Kidney glomerular epithelial cell (primary cell): ENCODE measurements around the gene DHRSX.
"Not testable (repeated sequence)": the region's sequence is repeated elsewhere in the genome, so short reads cannot be mapped to it uniquely, and the experiment has no call there.

ENCODE experiments used
- DNase-seq: peaks from one replicate; lab custom pipeline; 2025; lab: John Stamatoyannopoulos, UW

Gene DHRSX

GRCh38 chrX:2351321-2351720 lies 149.5 kb downstream of the DHRSX start:
- DNase-seq: no peak

- DNase-seq: not testable (repeated sequence)
These were observed 150.1 kb downstream of the DHRSX start for GRCh38 chrX:2350703-2351102.

DNA sequence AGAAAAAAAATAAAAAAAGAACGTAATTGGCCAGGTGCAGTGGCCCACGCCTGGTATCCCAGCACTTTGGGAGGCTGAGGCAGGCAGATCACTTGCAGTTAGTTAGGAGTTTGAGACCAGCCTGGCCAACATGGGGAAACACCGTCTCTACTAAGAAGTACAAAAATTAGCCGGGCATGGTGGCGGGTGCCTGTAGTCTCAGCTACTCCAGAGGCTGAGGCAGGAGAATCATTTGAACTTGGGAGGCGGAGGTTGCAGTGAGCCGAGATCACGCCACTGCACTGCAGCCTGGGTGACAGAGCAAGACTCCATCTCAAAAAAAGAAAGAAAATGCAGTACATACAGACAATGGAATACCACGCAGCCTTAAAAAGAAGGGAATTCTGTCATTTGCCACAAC lies 150.7 kb downstream of the DHRSX start:
- not testable (repeated sequence) for DNase-seq

- DNase-seq: no peak
These were observed 152.6 kb downstream of the DHRSX start for GRCh38 chrX:2348211-2348610.

DNA sequence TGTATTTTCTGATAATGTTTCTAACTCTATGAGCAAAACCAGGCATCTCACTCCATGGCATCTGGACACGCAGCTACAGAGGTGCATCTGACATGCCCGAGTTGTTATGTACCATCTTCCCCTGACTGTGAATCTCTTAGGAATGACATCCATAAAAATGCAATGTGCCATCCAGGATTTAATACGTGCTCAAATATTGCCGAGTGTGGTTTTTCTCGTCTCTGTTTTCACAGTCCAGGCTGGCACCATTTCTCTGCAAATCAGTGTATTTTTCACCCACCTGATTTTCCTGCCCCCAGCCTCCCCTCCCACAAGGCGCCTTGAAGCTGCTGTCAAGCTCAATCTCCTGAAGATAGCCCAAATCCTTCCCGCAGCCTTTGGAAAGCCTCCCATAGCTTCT lies 154.6 kb downstream of the DHRSX start:
- no peak for DNase-seq

DNA sequence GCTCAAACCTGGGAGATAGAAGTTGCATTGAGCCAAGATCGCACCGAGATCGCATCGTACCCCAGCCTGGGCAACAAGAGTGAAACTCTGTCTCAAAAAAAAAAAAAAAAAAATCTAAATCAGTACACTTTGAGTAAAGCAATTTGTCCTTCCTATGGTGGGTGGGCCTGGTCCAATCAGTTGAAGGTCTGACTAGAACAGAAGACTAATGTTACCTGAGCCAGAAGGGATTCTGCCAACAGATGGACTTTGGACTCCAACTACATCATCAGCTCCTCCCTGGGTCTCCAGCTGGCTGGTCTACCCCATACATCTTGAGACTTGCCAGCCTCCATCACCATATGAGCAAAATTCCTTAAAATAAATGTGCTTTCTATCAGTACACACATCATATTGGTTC lies 155.2 kb downstream of the DHRSX start:
- DNase-seq: no peak

DNA sequence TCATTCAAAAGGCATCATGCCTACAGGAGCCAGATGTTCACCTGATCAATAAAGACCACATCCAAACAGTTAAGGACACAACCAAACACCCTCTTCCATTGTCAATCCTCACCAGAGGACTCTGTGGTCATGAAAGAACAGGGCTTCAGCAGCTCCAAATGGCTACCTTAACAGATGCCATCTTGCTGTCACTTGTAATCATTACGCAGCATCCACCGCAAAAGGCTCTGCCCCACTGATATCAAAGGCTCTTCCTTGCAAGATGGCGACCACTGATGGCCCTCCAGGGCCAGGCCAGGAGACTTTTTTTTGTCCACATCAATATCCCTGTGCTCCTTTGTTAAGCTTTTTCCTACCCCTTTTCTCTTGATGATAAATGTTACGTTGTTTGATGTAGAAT lies 157.4 kb downstream of the DHRSX start:
- DNase-seq: no peak

DNA sequence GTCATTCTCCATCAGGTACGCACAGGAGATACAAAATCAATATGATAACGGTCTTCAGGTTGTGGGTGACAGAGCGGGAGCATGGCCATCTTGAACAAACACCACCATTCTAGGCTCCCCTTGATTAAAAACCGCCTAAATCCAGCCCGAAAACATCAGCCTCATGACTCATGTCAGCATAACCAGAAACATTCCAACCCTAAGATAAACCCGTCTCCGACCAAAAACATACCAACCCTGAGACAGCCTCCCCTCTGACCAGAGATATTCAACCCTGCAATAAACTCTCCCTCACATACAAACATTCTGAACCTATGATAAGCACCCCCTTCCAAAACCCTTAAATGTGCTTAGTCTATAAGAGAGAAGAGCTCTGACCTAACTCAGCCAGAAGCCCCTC lies 157.9 kb downstream of the DHRSX start:
- no peak for DNase-seq

GRCh38 chrX:2342281-2342688 lies 158.5 kb downstream of the DHRSX start:
- no peak for DNase-seq

DNA sequence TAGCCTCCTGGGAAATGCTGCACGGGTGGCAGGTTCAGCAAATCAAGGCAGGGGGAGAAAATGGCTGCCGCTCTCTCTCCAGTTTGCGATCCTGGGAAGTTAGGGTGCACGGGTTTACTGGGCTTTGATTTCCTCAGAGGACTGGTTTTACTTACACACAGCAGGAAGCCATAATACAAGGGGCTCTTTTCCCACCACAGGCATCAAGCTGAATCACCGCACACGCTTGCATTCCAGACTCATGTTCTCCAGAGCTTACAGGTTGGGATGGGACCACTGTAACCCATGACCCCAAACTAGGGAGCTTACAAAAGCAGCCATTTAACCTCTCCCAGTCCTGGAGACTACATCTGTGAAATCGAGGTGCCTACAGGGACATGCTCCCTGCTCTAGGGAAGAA lies 159.8 kb downstream of the DHRSX start:
- no peak for DNase-seq

DNA sequence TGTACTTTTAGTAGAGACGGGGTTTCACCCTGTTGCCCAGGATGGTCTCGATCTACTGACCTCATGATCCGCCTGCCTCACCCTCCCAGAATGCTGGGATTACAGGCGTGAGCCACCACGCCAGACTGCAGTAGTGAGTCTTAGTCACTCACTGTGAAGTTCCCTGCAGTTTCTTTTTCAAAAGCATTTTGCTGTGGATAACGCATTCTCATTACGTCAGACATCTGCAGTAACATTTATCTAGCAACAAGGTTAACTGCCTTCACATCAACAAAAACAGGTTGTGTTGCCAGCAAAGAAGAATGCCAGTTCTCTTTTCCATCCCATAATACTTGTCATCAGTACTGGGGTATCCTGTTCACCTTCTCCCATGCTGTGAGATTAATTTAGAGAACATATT lies 164.6 kb downstream of the DHRSX start:
- DNase-seq: no peak

DNA sequence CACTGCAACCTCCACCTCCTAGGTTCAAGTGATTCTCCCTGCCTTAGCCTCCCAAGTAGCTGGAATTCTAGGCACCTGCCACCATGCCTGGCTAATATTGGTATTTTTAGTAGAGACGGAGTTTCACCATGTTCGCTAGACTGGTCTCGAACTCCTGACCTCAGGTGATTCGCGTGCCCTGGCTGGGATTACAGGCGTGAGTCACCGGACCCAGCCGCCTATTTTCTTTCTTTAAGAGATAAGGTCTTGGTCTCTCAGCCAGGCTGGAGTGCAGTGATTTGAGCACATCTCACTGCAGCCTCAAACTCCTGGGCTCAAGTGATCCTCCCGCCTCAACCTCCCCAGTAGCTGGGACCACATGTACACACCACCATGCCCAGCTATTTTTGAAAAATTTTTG lies 166.5 kb downstream of the DHRSX start:
- no peak for DNase-seq

- no peak for DNase-seq
These were observed 168.5 kb downstream of the DHRSX start for GRCh38 chrX:2332252-2332651.

- no peak for DNase-seq
These were observed 169.9 kb downstream of the DHRSX start for GRCh38 chrX:2330910-2331309.

DNA sequence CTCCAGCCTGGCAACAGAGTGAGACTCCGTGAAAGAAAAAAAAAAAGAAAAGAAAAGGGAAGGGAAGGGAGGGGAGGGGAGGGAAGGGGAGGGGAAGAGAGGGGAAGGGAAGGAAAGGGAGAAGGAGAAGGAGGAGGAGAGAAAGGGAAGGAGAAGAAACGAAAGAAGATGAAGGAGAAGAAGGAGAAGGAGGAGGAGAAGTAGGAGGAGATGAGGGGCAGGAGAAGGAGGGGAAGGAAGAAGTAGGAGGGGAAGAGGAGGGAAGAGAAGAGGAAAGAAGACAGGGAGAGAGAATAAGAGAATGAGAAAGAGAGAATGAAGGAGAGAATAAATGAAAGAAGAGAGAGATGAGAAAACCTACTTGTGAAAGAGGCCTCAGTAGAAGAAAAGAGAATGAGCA lies 170.3 kb downstream of the DHRSX start:
- no peak for DNase-seq

- DNase-seq: no peak
These were observed 173.4 kb downstream of the DHRSX start for GRCh38 chrX:2327423-2327822.

DNA sequence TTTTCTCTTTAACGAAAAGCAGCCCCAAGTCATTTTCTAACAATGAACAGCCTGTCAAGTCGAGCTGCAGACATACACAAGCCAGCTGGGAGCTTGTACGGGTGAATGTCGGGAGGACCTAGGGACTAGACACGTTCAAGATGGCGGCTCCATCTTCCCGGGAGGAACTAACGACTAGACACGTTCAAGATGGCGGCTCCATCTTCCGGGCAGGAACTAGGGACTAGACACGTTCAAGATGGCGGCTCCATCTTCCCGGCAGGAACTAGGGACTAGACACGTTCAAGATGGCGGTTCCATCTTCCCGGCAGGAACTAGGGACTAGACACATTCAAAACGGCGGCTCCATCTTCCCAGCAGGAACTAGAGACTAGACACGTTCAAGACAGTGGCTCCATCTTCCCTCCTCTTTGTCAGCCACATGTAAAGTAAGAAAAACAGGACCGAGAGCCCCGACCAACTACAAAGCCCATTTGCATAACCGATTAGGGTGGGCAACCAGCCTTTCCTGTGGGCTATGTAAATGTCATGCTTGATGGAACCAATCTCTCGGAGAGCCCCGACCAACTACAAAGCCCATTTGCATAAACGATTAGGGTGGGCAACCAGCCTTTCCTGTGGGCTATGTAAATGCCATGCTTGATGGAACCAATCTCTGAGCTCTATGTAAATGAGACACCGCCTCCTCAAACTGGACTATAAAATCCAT lies 175.5 kb downstream of the DHRSX start:
- DNase-seq: no peak

DNA sequence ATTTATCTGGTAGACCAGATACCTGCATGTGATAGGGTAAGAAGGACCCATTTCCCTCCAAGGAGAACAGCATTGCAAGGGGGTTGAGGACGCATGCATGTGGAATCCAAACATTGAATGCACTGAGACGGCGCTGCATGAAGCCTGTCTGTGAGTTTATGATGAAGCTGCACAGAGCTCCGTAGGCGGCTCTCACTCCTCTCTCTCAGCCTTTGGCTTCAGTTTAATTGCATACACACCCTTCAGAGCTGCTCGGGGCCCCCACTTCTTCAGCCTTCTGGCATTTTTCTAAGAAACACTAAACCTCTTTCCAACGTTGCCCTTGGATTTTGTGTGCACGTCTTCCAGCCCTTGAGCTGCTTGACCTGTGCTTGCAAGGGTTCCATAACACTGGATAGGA lies 176.6 kb downstream of the DHRSX start:
- no peak for DNase-seq

DNA sequence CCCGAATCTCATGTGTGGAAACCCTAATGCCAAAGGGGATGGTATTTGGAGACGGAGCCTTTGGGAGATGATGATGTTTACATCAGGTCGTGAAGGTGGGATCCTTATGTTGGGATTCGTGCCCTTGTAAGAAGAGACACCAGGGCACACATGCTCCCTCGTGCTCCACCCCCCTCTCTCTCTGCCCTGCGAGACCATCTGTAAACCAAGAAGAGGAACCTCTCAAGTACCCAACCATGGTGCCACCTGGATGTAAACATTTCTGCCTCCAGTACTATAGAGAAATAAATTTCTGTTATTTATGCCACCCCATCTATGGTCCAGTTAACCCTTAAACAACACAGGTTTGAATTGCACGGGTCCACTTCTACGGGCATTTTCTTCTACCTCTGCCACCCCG lies 179.4 kb downstream of the DHRSX start:
- no peak for DNase-seq

DNA sequence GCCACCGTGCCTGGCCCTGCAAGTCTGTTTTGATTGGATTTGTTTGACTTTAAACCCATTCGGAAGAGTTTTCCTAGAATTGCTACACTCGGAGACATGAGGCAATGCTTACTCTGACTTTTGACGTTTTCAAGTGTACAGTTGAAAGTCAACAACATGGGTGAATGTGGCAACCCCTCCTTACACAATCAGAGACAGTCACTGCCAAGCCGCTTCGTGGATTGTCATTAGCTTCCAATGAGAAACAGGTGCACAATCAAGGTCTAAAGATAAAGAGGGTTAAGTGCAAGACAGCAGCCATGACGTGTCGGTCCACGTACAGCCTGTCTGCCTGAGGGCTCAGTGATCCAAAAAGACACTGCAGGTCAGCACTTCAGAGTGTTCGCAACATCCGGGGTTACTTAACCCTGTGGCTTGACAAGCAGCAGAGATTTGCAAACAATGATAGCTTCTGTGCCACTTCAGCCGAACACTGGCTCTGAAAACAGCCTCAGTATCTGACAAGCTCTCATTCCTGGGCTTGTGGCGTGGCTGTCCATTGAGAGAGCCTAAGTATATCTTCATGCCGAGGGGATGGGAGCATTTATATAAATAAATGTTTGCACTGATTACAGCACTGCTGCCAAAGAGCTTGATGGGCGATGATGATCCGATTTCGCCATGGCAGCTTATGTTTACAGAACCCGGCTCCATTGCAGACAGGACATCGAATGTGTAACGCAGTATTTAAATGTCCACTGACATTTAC lies 180.0 kb downstream of the DHRSX start:
- DNase-seq: no peak

- no peak for DNase-seq
These were observed 180.7 kb downstream of the DHRSX start for GRCh38 chrX:2320089-2320488.

GRCh38 chrX:2318371-2318770 lies 182.4 kb downstream of the DHRSX start:
- no peak for DNase-seq

DNA sequence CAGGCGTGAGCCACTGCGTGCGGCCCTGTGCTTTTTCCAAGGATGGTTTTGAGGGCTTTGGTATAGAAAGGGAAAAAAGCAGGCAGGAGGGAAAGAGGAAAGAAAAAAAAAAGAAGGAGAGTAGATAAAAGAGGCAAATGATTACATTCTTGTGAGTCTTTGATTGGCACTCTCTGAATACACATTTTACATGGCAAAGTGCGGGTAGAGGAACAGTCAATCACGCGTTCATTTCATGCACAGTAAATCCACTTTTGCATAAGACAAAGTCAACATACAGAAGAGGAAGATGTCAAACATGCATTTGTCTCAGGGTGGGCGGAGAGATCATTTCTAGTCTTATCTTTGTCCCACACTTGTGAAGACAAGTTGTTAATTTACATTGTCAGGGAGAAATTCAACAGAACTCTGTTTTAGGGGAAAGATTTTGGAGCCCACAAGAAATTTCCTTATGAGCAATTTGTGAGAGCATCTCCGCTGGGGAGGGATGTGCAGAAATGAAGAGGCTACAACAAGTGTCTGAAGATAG lies 183.2 kb downstream of the DHRSX start:
- no peak for DNase-seq

DNA sequence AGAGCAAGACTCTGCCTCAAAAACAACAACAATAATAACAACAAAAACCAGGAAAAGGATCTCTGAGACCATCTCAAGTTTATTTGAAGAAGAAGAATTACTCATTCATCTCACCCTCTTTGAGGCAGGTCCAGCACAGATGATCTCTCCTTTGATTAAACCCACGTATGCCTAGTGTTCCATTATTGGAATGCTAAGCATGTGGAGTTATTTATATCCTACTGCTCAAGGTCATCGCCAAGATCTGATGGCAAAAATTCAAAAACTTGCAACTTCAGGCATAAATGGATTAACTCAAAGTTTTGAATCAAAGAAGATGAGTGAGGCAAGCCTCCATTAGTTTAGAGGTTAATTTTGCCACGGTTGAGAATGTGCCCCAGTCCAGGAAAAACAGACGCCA lies 184.2 kb downstream of the DHRSX start:
- no peak for DNase-seq
